ENCODE results near the gene COL8A1.

Gene COL8A1

GRCh38 chr3:99669879-99670555 is 31.6 kb downstream of the COL8A1 start:
- Histone ChIP-seq H3K4me3 (ENCODE audit: low read depth, low read length) (no peak overlapping the region), H3K36me3 (ENCODE audit: control insufficient read depth, insufficient read depth, low read length) (no peaks in the 10 kb centered on the region), H3K9ac (no peak overlapping the region), H3K4me1 (no peaks in the 10 kb centered on the region), H3K79me2 (no peaks in the 10 kb centered on the region), H3K27me3 (ENCODE audit: control insufficient read depth, insufficient read depth, low read length) (no peaks in the 10 kb centered on the region), H3K27ac (no peak overlapping the region), H3K9me3 (ENCODE audit: control insufficient read depth, low read length) (no peaks in the 10 kb centered on the region), H2AFZ (no peak overlapping the region), H3K4me2 (ENCODE audit: low read length) (no peak overlapping the region)
- TF ChIP-seq, protein P1, sequence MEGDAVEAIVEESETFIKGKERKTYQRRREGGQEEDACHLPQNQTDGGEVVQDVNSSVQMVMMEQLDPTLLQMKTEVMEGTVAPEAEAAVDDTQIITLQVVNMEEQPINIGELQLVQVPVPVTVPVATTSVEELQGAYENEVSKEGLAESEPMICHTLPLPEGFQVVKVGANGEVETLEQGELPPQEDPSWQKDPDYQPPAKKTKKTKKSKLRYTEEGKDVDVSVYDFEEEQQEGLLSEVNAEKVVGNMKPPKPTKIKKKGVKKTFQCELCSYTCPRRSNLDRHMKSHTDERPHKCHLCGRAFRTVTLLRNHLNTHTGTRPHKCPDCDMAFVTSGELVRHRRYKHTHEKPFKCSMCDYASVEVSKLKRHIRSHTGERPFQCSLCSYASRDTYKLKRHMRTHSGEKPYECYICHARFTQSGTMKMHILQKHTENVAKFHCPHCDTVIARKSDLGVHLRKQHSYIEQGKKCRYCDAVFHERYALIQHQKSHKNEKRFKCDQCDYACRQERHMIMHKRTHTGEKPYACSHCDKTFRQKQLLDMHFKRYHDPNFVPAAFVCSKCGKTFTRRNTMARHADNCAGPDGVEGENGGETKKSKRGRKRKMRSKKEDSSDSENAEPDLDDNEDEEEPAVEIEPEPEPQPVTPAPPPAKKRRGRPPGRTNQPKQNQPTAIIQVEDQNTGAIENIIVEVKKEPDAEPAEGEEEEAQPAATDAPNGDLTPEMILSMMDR (IDR thresholded peaks at IDR 0.05): no peak

DNA sequence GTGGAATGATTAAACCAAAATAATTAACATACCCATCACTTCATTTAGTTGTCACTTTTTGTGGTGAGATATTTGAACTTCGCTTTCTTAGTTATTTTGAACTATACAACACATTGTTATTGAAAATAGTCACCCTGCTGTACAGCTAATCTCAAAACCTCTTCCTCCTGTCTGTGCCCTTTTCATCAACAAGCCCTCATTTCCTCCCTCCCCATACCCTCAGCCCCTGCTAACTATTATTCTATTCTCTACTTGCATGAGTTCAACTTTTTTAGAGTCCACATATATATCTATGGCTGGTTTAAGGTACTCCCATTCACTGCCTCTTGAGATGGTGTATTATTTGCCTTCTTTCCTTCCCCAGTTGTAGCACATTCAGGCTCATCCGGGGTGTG is 32.2 kb downstream of the COL8A1 start:
- Histone ChIP-seq H3K27ac (no peak overlapping the region), H3K27me3 (ENCODE audit: control insufficient read depth, insufficient read depth, low read length) (no peaks in the 10 kb centered on the region), H3K4me2 (ENCODE audit: low read length) (no peak overlapping the region), H3K4me1 (no peaks in the 10 kb centered on the region), H3K9me3 (ENCODE audit: control insufficient read depth, low read length) (no peaks in the 10 kb centered on the region), H3K79me2 (no peaks in the 10 kb centered on the region), H3K4me3 (ENCODE audit: low read depth, low read length) (no peak overlapping the region), H2AFZ (no peak overlapping the region), H3K36me3 (ENCODE audit: control insufficient read depth, insufficient read depth, low read length) (no peaks in the 10 kb centered on the region), H3K9ac (no peak overlapping the region)
- TF ChIP-seq, protein P1 (IDR thresholded peaks at IDR 0.05): no peak

DNA sequence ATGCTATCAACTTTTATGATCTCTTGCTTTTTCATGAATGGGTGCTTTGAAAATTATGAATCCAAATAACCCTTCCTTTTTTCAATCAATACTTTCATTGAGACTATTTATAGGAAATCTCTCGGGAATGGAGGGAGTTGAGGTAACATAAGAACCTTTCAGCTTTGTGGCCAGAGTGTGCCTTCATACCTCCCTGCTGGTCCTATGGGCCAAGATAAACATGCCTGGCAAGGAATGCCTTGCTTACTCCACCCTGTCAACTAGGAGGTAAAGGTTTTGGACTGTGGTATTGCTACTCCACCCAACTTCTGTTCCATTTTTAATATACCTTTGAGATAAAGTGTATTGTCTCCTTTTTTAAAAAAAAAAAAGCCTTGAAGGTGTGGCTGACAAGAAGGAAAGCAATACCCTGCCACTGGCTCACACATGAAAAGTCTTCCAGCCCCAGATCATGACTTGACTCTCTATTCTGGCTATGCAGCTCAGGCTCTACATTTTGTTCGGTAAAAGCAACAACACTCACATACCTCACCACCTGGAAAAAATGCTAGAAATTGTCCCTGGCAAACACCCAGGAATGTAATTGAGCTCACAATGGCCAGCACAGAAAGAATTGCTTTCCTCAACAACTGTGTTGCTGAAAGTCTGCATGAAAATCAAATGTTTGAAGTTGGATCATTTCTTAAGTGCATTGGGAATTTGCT is 35.8 kb downstream of the COL8A1 start:
- TF ChIP-seq, protein P1 (IDR thresholded peaks at IDR 0.05): no peak

GRCh38 chr3:99678023-99678422 is 39.6 kb downstream of the COL8A1 start:
- H3K79me2 ChIP-seq: no peaks in the 10 kb centered on the region
- H2AFZ ChIP-seq: no peak overlapping the region
- TF ChIP-seq, protein P1 (IDR thresholded peaks at IDR 0.05): no peak
- H3K4me3 ChIP-seq (ENCODE audit: low read depth, low read length): no peak overlapping the region
- H3K36me3 ChIP-seq (ENCODE audit: control insufficient read depth, insufficient read depth, low read length): no peaks in the 10 kb centered on the region
- H3K4me2 ChIP-seq (ENCODE audit: low read length): no peak overlapping the region
- H3K27ac ChIP-seq: no peak overlapping the region
- no peaks in the 10 kb centered on the region for H3K9me3 ChIP-seq (ENCODE audit: control insufficient read depth, low read length)
- no peak overlapping the region for H3K9ac ChIP-seq
- no peaks in the 10 kb centered on the region for H3K27me3 ChIP-seq (ENCODE audit: control insufficient read depth, insufficient read depth, low read length)
- H3K4me1 ChIP-seq: no peaks in the 10 kb centered on the region

More for the DNA sequence above, 35.8 kb downstream of the COL8A1 start:
- H3K4me3 ChIP-seq (ENCODE audit: low read depth, low read length): no peak overlapping the region
- no peak overlapping the region for H3K4me2 ChIP-seq (ENCODE audit: low read length)
- H3K36me3 ChIP-seq (ENCODE audit: control insufficient read depth, insufficient read depth, low read length): no peaks in the 10 kb centered on the region
- H3K9ac ChIP-seq: no peak overlapping the region
- no peaks in the 10 kb centered on the region for H3K9me3 ChIP-seq (ENCODE audit: control insufficient read depth, low read length)
- H3K27ac ChIP-seq: no peak overlapping the region
- H3K79me2 ChIP-seq: no peaks in the 10 kb centered on the region
- no peaks in the 10 kb centered on the region for H3K27me3 ChIP-seq (ENCODE audit: control insufficient read depth, insufficient read depth, low read length)
- H2AFZ ChIP-seq: no peak overlapping the region
- no peaks in the 10 kb centered on the region for H3K4me1 ChIP-seq

Measured in parathyroid adenoma (tissue), 2 donors.